Stimulated activated CD8-positive, alpha-beta memory T cell treated with anti-CD3 and anti-CD28 coated beads, Interleukin-15, amount 100 ng/mL, for 4 hours (primary cell): ENCODE data around the gene JTB.

Experiments
- DNase-seq, 2 donors: peaks; one replicate each; pipeline ENCODE4 v3.0.0-alpha.2; 2020; ENCODE audit warnings: low read depth in 2 of 2

Gene JTB

DNA sequence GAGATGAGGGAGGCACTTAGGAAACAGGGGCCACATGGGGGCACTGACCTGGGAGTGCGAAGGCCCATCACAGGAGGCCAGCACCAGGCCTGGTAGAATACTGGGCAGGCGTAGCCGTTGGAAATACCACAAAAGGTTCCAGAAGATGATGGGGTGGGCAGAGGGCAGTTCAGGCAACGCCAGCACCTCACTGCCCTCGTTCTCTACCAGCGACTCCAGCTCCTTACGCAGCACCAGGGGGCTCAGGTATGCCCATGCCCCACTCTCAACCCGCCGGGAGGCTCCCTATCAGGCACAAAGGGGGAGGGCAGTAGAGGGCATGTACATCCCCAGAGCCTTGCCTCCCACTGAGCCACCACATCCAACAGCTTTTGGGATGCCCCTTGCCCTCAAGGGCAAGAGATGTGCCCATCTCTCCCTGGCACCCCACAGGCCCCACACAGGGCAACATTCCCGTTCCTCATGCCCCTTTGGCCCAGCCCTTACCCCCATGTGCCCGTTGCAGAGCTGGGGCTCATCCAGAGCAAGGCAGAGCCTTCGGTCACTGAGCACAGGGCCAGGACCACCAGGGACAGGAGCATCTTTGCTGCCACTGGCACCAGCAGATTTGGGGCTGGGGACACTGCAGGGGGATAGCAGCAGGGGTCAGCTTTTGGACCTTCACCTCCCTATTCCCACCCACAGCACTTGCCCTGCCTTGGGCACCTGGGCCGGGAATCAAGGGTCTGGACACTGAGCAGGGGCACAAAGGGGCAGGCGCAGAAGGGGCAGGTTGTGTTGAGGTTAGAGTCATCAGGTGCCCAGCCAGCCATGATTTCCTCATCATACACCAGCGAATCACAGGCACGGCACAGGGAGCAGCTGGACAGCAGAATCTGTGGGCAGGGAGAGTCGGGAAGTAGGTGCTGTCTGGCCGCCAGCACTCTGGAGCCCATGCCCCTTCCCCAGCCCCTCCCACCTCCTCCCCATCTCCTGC lies 45.0 kb downstream of the JTB start:
- DNase-seq, result no peak

DNA sequence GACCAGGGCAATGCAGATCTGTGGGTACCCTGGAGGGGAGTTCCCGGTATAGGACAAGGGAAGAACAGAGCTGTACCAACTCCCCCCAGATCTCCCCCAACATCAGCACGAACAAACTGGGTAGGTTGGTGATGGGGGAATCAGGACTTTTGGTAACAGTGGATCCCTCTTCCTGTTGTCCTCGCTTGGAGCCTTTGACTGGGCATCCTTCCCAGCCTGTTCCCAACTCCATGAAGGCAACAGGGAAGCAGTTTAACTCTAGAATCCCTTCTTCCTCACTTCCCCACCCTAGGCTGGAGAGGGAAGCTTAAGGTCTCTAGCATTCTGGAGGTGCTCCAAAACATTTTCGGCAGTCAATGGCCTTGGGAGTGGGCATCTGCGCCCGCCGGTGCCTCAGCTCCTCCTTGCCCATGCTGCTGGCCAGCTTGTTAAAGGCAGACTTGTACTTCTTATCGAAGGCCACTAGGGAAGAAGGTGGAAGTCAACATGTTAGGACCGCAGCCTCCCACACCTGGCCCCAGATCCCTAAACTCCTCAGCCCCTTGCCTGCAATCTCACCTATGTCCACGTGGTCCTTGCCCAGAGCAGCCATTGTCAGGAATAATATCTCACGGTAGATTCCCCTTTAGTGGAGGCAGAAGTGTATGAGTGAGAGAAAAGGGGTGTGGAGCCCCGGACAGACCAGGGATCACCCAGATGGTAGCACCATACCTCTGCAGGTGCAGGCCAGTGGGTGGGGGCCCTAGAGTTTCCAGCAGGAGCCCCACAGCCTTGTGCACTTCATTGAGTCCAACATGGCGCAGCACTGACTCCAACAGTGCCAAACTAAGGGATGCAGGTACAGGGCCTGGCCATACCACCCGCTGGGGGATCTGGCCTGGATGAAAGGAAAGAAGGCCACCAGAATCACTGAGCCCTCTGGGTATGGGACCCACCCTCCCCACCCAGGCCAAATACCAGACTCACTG lies 47.2 kb downstream of the JTB start:
- no peak for DNase-seq

DNA sequence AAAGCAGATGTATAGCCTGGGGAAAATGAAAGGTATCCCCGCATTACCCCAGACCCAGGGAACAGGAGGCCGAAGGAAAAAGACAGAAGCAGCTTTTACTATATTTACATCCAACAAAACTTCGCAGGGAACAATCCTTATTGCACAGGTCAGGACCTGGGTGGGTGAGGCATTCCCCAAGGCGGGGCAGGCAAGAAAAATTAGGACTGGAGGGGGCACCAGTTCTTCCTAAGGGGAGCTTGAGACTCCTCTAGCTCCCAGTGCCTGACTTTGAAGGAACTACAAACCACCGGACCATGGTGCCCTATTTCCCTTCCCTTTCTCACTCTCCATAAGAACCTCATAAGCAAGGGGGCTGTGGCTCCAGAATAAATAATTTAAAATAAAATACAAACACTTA lies 48.0 kb downstream of the JTB start:
- DNase-seq, result no peak

DNA sequence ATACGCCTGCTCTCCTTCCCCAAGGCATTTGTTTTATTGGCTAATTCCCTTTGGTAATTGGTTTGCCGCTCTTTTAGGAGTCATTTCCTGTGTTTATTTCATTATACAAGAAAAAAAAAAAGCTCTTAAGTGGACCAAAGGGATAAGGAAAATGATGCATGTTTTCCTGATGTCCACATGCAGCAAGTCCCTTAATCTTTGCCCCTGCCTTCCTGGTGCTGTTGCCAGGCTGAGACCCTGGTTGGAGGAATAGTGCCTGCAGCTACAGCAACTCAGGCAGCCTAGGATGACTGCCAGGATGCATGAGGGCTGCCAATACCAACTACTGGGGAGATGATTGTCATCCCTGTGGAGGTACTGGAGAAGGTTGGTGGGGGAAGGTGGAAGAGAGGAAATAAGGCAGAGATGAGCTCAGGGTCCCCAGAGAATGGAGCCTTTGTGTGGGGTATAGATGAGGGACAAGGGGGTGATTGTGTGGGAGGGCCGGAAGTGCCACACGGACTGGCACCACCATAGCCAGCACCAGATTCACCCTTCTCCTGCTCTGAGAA lies 48.6 kb downstream of the JTB start:
- DNase-seq, result no peak

DNA sequence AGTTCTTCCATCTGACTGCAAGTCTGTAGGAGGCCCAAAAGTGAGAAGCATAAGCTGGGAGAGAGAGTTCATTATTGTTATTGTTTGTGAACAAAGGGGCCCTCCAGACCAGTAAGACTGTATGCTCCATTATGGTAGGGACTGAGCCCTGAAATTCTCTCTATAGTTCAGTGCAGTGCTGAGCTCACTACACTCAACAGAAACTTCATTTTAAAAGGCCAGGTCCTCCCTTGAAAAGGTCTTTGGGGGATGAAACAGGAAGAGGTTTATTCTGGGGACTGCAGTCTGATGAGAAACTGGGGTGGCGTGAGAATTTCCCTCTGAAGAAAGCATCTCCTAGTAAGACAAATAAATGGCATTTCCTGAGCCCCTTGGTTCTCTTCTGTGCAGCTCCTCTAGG lies 49.2 kb downstream of the JTB start:
- no peak for DNase-seq

DNA sequence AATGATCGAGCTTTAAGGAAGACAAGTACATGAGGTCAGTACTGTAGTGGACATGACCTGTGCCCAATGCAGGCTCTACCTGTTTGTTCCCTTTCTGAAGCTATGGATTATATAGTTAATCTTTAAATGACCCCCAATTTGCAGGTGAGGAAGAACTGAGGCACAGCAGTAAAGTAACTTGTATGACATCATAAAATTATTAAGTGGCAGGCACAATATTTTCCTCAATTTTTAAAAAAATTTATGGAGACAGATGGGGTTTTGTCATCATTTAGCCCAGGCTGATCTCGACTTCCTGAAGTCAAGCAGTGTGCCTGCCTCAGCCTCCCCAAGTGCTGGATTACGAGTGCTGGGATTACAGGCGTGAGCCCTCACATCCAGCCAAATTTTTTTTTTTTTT lies 51.1 kb downstream of the JTB start:
- DNase-seq, result no peak
